ENCODE measurements around the gene THSD7B. TPM values are rescaled to one million over a fixed set of nuclear protein-coding genes. Genes with fewer than 3 reads are reported as not detected.

The THSD7B gene
- total RNA-seq, 1 donor from 2014 or later, result not detected

GRCh38 chr2:137002896-137003295, 237.6 kb downstream of the THSD7B start:
- Mint-ChIP-seq H3K9me3 (ENCODE audit: unreplicated experiment) (no peaks in the 10 kb centered on the region), H3K27me3 (ENCODE audit: unreplicated experiment) (peaks cover 11% of the 10 kb centered on the region), H3K36me3 (ENCODE audit: unreplicated experiment) (no peaks in the 10 kb centered on the region), H3K4me1 (ENCODE audit: unreplicated experiment) (no peaks in the 10 kb centered on the region), H3K27ac (ENCODE audit: unreplicated experiment) (no peak overlapping the region), H3K4me3 (ENCODE audit: unreplicated experiment) (no peak overlapping the region)
- DNase-seq (ENCODE audit: extremely low spot score, unreplicated experiment), result no peak
- no peak for TF ChIP-seq CTCF (IDR thresholded peaks at IDR 0.05)

- DNase-seq (ENCODE audit: extremely low spot score, unreplicated experiment), result no peak
- Mint-ChIP-seq H3K27ac (ENCODE audit: unreplicated experiment) (no peak overlapping the region), H3K4me3 (ENCODE audit: unreplicated experiment) (no peak overlapping the region)
These were observed 239.9 kb downstream of the THSD7B start for GRCh38 chr2:137005210-137005609.

GRCh38 chr2:137007938-137008337, 242.6 kb downstream of the THSD7B start:
- Mint-ChIP-seq H3K4me1 (ENCODE audit: unreplicated experiment) (no peaks in the 10 kb centered on the region), H3K36me3 (ENCODE audit: unreplicated experiment) (no peaks in the 10 kb centered on the region), H3K27ac (ENCODE audit: unreplicated experiment) (no peak overlapping the region), H3K4me3 (ENCODE audit: unreplicated experiment) (no peak overlapping the region), H3K27me3 (ENCODE audit: unreplicated experiment) (peaks cover 11% of the 10 kb centered on the region), H3K9me3 (ENCODE audit: unreplicated experiment) (no peaks in the 10 kb centered on the region)
- no peak for TF ChIP-seq CTCF (IDR thresholded peaks at IDR 0.05)
- DNase-seq (ENCODE audit: extremely low spot score, unreplicated experiment), result no peak

More at GRCh38 chr2:137005210-137005609, 239.9 kb downstream of the THSD7B start:
- no peaks in the 10 kb centered on the region for H3K4me1 Mint-ChIP-seq (ENCODE audit: unreplicated experiment)
- no peaks in the 10 kb centered on the region for H3K36me3 Mint-ChIP-seq (ENCODE audit: unreplicated experiment)
- H3K27me3 Mint-ChIP-seq (ENCODE audit: unreplicated experiment), result peaks cover 14% of the 10 kb centered on the region
- no peak for TF ChIP-seq CTCF (IDR thresholded peaks at IDR 0.05)
- no peaks in the 10 kb centered on the region for H3K9me3 Mint-ChIP-seq (ENCODE audit: unreplicated experiment)

- H3K36me3 Mint-ChIP-seq (ENCODE audit: unreplicated experiment), result no peaks in the 10 kb centered on the region
- H3K4me3 Mint-ChIP-seq (ENCODE audit: unreplicated experiment), result no peak overlapping the region
- H3K27me3 Mint-ChIP-seq (ENCODE audit: unreplicated experiment), result peaks cover 15% of the 10 kb centered on the region
- H3K27ac Mint-ChIP-seq (ENCODE audit: unreplicated experiment), result no peak overlapping the region
- no peak for TF ChIP-seq CTCF (IDR thresholded peaks at IDR 0.05)
- no peaks in the 10 kb centered on the region for H3K9me3 Mint-ChIP-seq (ENCODE audit: unreplicated experiment)
- no peaks in the 10 kb centered on the region for H3K4me1 Mint-ChIP-seq (ENCODE audit: unreplicated experiment)
- no peak for DNase-seq (ENCODE audit: extremely low spot score, unreplicated experiment)
These were observed 244.6 kb downstream of the THSD7B start for GRCh38 chr2:137009953-137010352.

GRCh38 chr2:137020452-137021196, 255.3 kb downstream of the THSD7B start:
- Mint-ChIP-seq H3K36me3 (ENCODE audit: unreplicated experiment) (no peaks in the 10 kb centered on the region), H3K27ac (ENCODE audit: unreplicated experiment) (no peak overlapping the region), H3K27me3 (ENCODE audit: unreplicated experiment) (peaks cover 23% of the 10 kb centered on the region), H3K4me3 (ENCODE audit: unreplicated experiment) (no peak overlapping the region), H3K4me1 (ENCODE audit: unreplicated experiment) (no peaks in the 10 kb centered on the region), H3K9me3 (ENCODE audit: unreplicated experiment) (no peaks in the 10 kb centered on the region)
- no peak for DNase-seq (ENCODE audit: extremely low spot score, unreplicated experiment)
- no peak for TF ChIP-seq CTCF (IDR thresholded peaks at IDR 0.05)

All from osteocyte (in vitro differentiated cells).